NCI-H774 (cell line): ENCODE results near the gene WRNIP1.

ENCODE experiments used
- DNase-seq: peaks from one replicate; lab custom pipeline; 2025; lab: John Stamatoyannopoulos, UW

WRNIP1 gene

DNA sequence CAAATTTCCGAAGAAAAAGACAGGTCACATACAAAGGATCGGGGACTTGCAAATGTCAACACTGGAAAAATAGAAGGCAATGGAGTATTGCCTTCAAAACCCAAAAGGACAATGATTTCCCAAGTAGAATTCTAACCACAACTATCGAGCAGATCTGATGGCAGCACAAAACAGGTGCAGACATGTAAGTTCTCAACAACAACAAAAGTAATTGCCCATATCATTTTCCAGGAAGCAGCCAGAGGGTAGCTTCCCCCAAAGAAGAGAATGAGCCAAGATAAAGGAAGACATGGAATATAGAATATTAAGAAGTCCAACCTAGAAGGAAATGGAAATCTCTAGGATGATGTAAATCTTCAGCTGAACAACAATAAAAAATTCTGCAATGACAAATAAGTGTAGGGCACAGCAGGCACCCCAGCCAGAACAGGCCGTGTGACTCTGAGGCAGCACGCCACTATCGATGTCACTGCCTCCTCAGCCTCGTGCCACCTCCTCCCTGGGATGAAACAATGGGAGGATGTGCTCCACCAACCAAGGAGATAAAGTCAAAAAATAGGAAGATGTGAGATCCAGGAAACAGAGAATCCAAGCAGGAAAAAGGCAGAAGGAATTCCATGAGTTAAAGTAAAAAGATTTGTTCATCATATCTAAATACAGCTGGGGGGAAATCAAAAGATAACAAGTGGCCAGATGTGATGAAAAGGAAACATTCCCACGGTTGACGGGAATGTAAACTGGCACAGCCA lies 42.3 kb downstream of the WRNIP1 start:
- DNase-seq: no peak

DNA sequence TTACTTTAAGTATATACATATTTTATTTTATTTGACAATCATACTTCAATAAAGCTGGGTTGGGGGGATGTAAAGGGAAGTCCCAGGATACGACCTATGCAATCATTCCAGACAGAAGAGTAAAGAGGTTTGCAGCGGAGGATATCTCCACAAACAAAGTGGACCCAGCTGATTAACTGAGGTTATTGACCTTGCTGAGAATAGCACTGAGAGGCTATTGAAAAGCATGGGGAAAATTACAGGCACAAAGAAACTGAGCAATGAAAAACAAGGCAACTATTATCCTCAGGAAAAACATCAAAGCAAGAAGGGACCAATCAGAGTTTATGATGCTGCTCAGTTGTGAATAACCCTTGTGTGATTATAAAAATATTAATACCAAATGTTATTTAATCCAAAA lies 43.8 kb downstream of the WRNIP1 start:
- DNase-seq: no peak

- DNase-seq: no peak
These were observed 45.0 kb downstream of the WRNIP1 start for GRCh38 chr6:2810092-2810671.

- DNase-seq: no peak
These were observed 47.5 kb downstream of the WRNIP1 start for GRCh38 chr6:2812695-2813094.

- DNase-seq: no peak
These were observed 51.0 kb downstream of the WRNIP1 start for GRCh38 chr6:2816158-2816557.

DNA sequence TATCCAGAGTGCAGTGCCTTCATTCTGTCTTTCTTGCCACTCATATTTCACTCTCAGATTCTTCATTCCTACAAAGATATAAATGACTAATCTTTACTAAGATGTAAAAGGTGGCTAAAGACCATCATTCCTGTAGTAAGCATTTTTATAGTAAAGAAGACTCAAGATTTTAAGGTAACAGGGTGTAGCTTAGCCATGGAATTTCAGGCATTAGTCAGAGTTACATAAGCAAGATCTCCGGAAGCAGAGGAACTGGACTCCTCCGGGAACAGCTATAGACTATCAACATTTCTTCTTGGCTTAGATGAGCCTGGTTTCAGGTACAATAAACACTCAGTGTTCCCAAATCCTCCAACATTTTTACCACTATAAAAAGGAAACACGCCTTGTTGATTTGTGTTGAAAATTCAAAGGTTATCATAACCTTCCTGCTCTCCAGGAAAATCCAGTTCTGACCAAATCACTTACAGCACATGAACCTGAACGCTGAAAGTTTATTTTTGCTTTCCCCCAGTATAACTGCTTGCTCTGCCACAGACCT lies 52.8 kb downstream of the WRNIP1 start:
- DNase-seq: no peak

- no peak for DNase-seq
These were observed 53.4 kb downstream of the WRNIP1 start for GRCh38 chr6:2818593-2818992.

GRCh38 chr6:2819115-2819514 lies 53.9 kb downstream of the WRNIP1 start:
- no peak for DNase-seq

GRCh38 chr6:2819978-2820377 lies 54.8 kb downstream of the WRNIP1 start:
- DNase-seq: no peak

GRCh38 chr6:2820415-2820814 lies 55.2 kb downstream of the WRNIP1 start:
- no peak for DNase-seq

- DNase-seq: no peak
These were observed 56.4 kb downstream of the WRNIP1 start for GRCh38 chr6:2821554-2821953.

- no peak for DNase-seq
These were observed 58.1 kb downstream of the WRNIP1 start for GRCh38 chr6:2823104-2823850.

DNA sequence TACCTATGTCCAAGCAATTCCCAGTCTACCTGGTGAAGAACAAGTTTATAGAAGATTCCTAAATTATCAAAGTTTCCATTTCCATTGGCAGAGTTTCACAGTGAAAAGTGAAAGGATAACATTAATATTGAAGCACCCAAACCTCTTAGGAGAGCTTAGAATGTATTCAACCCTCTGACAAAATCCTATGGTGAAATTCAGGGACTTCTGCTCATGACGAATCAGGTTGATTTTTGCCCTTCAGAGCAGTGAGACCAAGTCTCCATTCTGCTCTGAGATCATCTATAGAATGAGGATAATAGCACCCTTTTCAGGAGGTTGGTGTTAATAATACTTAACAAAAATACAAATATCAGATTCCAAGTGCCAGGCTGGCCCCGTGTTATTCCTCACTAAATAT lies 60.9 kb downstream of the WRNIP1 start:
- DNase-seq: no peak

- no peak for DNase-seq
These were observed 61.9 kb downstream of the WRNIP1 start for GRCh38 chr6:2827142-2827541.

DNA sequence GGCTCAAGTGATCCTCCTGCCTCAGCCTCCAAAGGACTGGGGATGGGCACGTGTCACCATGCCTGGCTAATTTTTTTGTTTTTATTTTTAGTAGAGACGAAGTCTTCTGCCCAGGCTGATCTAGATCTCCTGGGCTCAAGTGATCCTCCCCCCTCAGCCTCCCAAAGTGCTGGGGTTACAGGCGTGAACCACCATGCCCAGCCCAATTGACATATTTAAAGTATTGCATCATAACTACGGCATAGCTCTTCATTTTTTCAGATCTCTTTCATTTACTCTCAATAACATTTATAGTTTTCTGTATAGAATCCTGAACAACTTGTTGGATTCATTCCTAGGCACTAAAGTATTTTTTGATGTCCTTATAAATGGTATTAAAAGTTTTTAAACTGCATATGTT lies 63.4 kb downstream of the WRNIP1 start:
- no peak for DNase-seq

DNA sequence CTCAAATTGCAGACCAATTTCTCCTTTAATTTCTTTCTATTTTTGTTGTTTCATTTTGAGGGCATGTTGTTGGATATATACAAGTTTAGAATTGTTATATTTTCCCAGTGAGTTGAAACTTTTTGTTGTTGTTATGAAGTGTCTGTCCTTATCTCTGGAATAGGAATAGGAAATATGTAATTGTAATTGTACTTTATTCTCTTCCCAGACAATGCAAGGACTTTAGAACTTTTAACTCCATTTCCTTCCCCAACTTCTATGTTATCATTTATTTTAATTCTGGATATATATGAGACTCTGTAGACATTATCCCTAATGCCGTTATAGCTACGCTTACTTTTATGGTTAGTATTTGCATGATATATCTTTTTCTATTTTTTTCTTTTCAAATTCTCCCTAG lies 64.1 kb downstream of the WRNIP1 start:
- DNase-seq: no peak

- DNase-seq: no peak
These were observed 65.0 kb downstream of the WRNIP1 start for GRCh38 chr6:2830183-2830582.

- DNase-seq: no peak
These were observed 66.2 kb downstream of the WRNIP1 start for GRCh38 chr6:2831392-2831791.

GRCh38 chr6:2834262-2834661 lies 69.1 kb downstream of the WRNIP1 start:
- DNase-seq: no peak
